Astrocyte (in vitro differentiated cells and primary cell): ENCODE data around the gene MYRIP. TPM values are rescaled to one million over a fixed set of nuclear protein-coding genes. Genes with fewer than 3 reads are reported as not detected.
A peak's percentile ranks its signal among the peaks of the same experiment; 100 is the strongest.
"Not testable (repeated sequence)": the region's sequence is repeated elsewhere in the genome, so short reads cannot be mapped to it uniquely, and the experiment has no call there.

ENCODE experiments used
- DNase-seq: peaks from one replicate; pipeline ENCODE4 v3.0.0-alpha.2; 2010; ENCODE audit warnings: low read depth
- FAIRE-seq: peaks from 2 replicates; lab custom pipeline; 2011; peaks lifted over from hg19 to GRCh38; lab: Jason Lieb, UNC
- H2AFZ ChIP-seq: 2 replicates; pipeline ENCODE4 v1.6.0; 2012; ENCODE audit warnings: low read depth, low read length, inconsistent platforms
- H3K27ac ChIP-seq: 2 replicates; pipeline ENCODE4 v1.5.1; 2011; ENCODE audit warnings: low read depth, low read length, inconsistent platforms
- H3K27me3 ChIP-seq: 2 replicates; pipeline ENCODE4 v1.6.0; 2011; ENCODE audit warnings: low read length, inconsistent platforms; ENCODE audit not compliant: insufficient read depth
- H3K36me3 ChIP-seq: 2 replicates; pipeline ENCODE4 v1.5.1; 2011; ENCODE audit warnings: low read length, inconsistent platforms; ENCODE audit not compliant: insufficient read depth
- H3K4me1 ChIP-seq: 2 replicates; pipeline ENCODE4 v1.5.1; 2011; ENCODE audit warnings: low read length, inconsistent platforms; ENCODE audit not compliant: insufficient read depth
- H3K4me2 ChIP-seq: 2 replicates; pipeline ENCODE4 v1.6.0; 2012; ENCODE audit warnings: low read length, inconsistent platforms
- H3K4me3 ChIP-seq: 2 replicates; pipeline ENCODE4 v1.5.1; 2011; ENCODE audit warnings: low read depth, mild to moderate bottlenecking, low read length, inconsistent platforms; ENCODE audit not compliant: insufficient read depth
- H3K79me2 ChIP-seq: 2 replicates; pipeline ENCODE4 v1.6.0; 2012; ENCODE audit warnings: mild to moderate bottlenecking, low read length, inconsistent platforms; ENCODE audit not compliant: insufficient read depth
- H3K9ac ChIP-seq: 2 replicates; pipeline ENCODE4 v1.6.0; 2012; ENCODE audit warnings: mild to moderate bottlenecking, low read length, inconsistent platforms
- H3K9me3 ChIP-seq: 2 replicates; pipeline ENCODE4 v1.5.1; 2012; ENCODE audit warnings: low read depth, mild to moderate bottlenecking, low read length, inconsistent platforms; ENCODE audit not compliant: insufficient read depth
- H4K20me1 ChIP-seq: 2 replicates; pipeline ENCODE4 v1.6.0; 2012; ENCODE audit warnings: low read length, inconsistent platforms; ENCODE audit not compliant: insufficient read depth
- H3K27ac Mint-ChIP-seq: one replicate; pipeline ENCODE4 v1.8.0; 2021; ENCODE audit warnings: mild to moderate bottlenecking, mixed read lengths; ENCODE audit not compliant: unreplicated experiment
- H3K27me3 Mint-ChIP-seq: one replicate; pipeline ENCODE4 v1.8.0; 2021; ENCODE audit warnings: low read depth, mixed read lengths; ENCODE audit not compliant: unreplicated experiment
- H3K36me3 Mint-ChIP-seq: one replicate; pipeline ENCODE4 v1.8.0; 2021; ENCODE audit warnings: low read depth, mixed read lengths; ENCODE audit not compliant: unreplicated experiment
- H3K4me1 Mint-ChIP-seq: one replicate; pipeline ENCODE4 v1.8.0; 2021; ENCODE audit warnings: low read depth, mixed read lengths; ENCODE audit not compliant: unreplicated experiment
- H3K4me3 Mint-ChIP-seq: one replicate; pipeline ENCODE4 v1.8.0; 2021; ENCODE audit warnings: mild to moderate bottlenecking, moderate library complexity, mixed read lengths; ENCODE audit not compliant: unreplicated experiment
- H3K9me3 Mint-ChIP-seq: one replicate; pipeline ENCODE4 v1.8.0; 2021; ENCODE audit warnings: mild to moderate bottlenecking, mixed read lengths; ENCODE audit not compliant: unreplicated experiment
- EZH2 ChIP-seq: IDR thresholded peaks from 2 replicates; pipeline ENCODE4 v1.6.1; 2012; ENCODE audit warnings: mild to moderate bottlenecking, low read length, inconsistent platforms; ENCODE audit not compliant: insufficient read depth
- total RNA-seq: library from RNA; stranded (reverse); gene quantifications from 2 replicates; pipeline ENCODE4 v1.2.1, GENCODE V29; 2021
- TF ChIP-seq, protein P1 (sequence below): IDR thresholded peaks from 2 replicates; pipeline ENCODE4 v1.5.1; 2011; ENCODE audit warnings: low read depth, mild to moderate bottlenecking, inconsistent platforms, low read length, moderate library complexity; ENCODE audit not compliant: insufficient read depth

Gene MYRIP
- total RNA-seq, 1 donor from 2014 or later = 0.07 TPM

DNA sequence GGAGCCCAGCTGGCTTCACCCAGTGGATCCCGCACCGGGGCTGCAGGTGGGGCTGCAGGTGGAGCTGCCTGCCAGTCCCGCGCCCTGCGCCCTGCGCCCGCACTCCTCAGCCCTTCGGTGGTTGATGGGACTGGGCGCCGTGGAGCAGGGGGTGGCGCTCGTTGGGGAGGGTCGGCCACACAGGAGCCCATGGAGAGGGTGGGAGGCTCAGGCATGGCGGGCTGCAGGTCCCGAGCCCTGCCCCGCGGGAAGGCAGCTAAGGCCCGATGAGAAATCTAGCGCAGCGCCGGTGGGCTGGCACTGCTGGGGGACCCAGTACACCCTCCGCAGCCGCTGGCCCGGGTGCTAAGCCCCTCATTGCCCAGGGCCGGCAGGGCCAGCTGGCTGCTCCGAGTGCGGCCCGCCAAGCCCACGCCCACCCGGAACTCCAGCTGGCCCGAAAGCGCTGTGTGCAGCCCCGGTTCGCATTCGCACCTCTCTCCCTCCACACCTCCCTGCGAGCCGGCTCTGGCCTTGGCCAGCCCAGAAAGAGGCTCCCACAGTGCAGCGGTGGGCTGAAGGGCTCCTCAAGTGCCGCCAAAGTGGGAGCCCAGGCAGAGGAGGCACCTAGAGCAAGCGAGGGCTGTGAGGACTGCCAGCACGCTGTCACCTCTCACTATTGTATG lies 268.6 kb downstream of the MYRIP start:
- not testable (repeated sequence) for H3K27me3 ChIP-seq, H3K4me3 ChIP-seq, H4K20me1 ChIP-seq, H3K27me3 Mint-ChIP-seq, FAIRE-seq, H3K9me3 ChIP-seq, H3K36me3 ChIP-seq, H2AFZ ChIP-seq, H3K36me3 Mint-ChIP-seq, H3K9me3 Mint-ChIP-seq, H3K79me2 ChIP-seq, H3K4me2 ChIP-seq, H3K4me3 Mint-ChIP-seq, DNase-seq, H3K27ac ChIP-seq, H3K27ac Mint-ChIP-seq, H3K4me1 ChIP-seq, H3K9ac ChIP-seq
- H3K4me1 Mint-ChIP-seq = peaks cover 19% of the 10 kb centered on the region

DNA sequence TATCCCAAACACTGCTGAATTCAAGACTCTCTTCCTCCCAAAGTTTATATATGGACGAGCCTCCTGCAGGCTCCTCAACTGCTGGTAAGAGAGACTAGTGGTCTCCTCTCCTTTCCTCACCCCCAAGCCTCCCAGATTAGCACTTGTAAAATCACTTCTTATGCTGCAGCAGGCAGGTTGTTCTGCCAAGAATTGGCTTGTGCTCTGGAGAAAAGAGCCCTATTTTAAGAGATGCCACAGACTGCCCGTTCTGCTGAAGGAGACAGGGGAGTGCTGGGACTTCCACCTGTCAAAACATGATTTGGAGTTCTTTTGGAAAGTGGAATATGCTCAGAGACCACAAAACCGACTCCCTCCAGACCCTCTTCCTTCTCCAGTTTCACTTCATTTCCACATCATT lies 269.2 kb downstream of the MYRIP start:
- H3K36me3 ChIP-seq = no peaks in the 10 kb centered on the region
- H3K4me3 ChIP-seq = no peak overlapping the region
- H3K9me3 ChIP-seq = no peaks in the 10 kb centered on the region
- FAIRE-seq (no peak), DNase-seq (no peak)
- no peaks in the 10 kb centered on the region for H3K36me3 Mint-ChIP-seq
- H4K20me1 ChIP-seq = no peaks in the 10 kb centered on the region
- H3K9me3 Mint-ChIP-seq = no peaks in the 10 kb centered on the region
- H3K27me3 ChIP-seq = no peaks in the 10 kb centered on the region
- TF ChIP-seq, protein P1, sequence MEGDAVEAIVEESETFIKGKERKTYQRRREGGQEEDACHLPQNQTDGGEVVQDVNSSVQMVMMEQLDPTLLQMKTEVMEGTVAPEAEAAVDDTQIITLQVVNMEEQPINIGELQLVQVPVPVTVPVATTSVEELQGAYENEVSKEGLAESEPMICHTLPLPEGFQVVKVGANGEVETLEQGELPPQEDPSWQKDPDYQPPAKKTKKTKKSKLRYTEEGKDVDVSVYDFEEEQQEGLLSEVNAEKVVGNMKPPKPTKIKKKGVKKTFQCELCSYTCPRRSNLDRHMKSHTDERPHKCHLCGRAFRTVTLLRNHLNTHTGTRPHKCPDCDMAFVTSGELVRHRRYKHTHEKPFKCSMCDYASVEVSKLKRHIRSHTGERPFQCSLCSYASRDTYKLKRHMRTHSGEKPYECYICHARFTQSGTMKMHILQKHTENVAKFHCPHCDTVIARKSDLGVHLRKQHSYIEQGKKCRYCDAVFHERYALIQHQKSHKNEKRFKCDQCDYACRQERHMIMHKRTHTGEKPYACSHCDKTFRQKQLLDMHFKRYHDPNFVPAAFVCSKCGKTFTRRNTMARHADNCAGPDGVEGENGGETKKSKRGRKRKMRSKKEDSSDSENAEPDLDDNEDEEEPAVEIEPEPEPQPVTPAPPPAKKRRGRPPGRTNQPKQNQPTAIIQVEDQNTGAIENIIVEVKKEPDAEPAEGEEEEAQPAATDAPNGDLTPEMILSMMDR = no peak
- TF ChIP-seq EZH2 = no peak
- no peak overlapping the region for H3K9ac ChIP-seq
- peak overlapping the region; percentile 96 for H3K27ac Mint-ChIP-seq
- H3K4me1 ChIP-seq = peaks cover 8% of the 10 kb centered on the region
- no peak overlapping the region for H2AFZ ChIP-seq
- H3K27ac ChIP-seq = no peak overlapping the region
- no peaks in the 10 kb centered on the region for H3K79me2 ChIP-seq
- no peaks in the 10 kb centered on the region for H3K27me3 Mint-ChIP-seq
- no peak overlapping the region for H3K4me2 ChIP-seq
- no peak overlapping the region for H3K4me3 Mint-ChIP-seq
- H3K4me1 Mint-ChIP-seq = peaks cover 19% of the 10 kb centered on the region

DNA sequence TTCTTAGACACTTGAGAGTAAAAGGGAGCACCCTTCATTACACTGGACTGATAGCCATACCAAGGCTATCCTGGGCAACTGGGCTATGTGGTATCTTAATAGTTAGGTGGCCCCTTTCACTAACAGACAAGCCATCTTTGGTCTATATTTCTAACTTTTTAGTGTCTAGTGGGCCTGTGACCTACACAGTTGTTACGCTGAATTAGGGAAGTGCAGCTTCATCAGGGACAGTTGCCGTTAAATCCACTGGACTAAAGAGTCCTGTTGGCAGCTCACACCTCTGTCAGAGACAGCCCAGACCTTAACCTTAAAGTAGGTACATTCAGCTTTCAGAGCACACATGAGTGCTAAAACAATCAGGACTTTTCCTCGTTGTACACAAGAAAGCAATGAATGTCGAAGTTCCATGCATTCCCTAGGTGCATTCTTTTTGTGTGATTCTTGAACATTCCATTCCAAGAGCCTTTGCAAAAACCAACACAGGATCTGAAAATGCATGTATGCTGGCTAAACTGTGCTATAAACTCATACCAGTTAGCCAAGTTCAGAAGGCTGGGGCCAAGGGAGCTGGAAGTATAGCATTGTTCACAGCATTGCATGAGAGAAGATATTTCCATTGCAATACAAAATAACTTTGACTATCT lies 269.9 kb downstream of the MYRIP start:
- Histone ChIP-seq H4K20me1 (no peaks in the 10 kb centered on the region), H3K27me3 (no peaks in the 10 kb centered on the region), H3K4me3 (no peak overlapping the region), H3K36me3 (no peaks in the 10 kb centered on the region), H2AFZ (peak overlapping the region; percentile 60), H3K9ac (peak overlapping the region; percentile 7), H3K4me1 (peaks cover 8% of the 10 kb centered on the region), H3K79me2 (no peaks in the 10 kb centered on the region), H3K9me3 (no peaks in the 10 kb centered on the region), H3K4me2 (peak overlapping the region; percentile 43), H3K27ac (peak overlapping the region; percentile 52)
- no peaks in the 10 kb centered on the region for H3K27me3 Mint-ChIP-seq
- H3K4me3 Mint-ChIP-seq = no peak overlapping the region
- peak overlapping the region; percentile 96 for H3K27ac Mint-ChIP-seq
- peaks cover 19% of the 10 kb centered on the region for H3K4me1 Mint-ChIP-seq
- TF ChIP-seq EZH2 = no peak
- TF ChIP-seq, protein P1 = no peak
- peak; percentile 83 for DNase-seq
- no peaks in the 10 kb centered on the region for H3K36me3 Mint-ChIP-seq
- H3K9me3 Mint-ChIP-seq = no peaks in the 10 kb centered on the region
- peak; percentile 99 for FAIRE-seq
